Activated effector memory CD4-positive, alpha-beta T cell treated with anti-CD3 and anti-CD28 coated beads, Interleukin-2, amount 50 U/mL, for 16 hours (primary cell): ENCODE data around the gene P3H3.

Experiments
- DNase-seq: peaks from one replicate; pipeline ENCODE4 v3.0.0-alpha.2; 2020

The P3H3 gene

DNA sequence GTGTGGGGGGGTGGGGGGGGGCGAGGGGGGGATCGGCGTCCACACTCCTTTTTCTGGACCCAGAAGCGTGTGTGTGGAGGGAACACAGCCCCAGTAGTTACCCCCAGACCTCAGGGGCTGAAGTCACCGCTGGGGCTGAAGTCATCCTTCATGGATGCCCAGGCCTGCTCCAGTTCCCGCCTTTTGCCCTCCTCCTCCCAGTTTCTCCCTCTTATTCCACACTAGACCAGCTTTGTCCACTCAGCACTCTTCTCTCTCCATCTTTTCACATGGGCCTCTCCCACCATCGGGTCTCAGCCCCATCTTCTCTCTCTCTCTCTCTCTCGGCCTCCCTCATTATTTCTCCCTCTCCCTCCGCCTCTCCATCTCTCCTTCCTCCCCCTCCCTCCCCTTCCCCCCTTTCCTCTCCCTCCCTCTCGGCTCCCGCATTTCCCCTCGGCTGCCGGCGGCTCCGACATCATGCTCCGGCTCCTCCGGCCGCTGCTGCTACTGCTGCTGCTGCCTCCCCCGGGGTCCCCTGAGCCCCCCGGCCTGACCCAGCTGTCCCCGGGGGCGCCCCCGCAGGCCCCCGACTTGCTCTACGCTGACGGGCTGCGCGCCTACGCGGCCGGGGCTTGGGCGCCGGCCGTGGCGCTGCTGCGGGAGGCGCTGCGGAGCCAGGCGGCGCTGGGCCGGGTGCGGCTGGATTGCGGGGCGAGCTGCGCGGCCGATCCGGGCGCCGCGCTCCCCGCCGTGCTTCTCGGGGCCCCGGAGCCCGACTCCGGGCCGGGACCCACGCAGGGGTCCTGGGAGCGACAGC, at the start of gene P3H3:
Gene P3H3 (plus strand): TSS at position 426 of the 799 bp plus-strand sequence. CDS start 34 bp downstream, at position 460.
- no peak for DNase-seq

DNA sequence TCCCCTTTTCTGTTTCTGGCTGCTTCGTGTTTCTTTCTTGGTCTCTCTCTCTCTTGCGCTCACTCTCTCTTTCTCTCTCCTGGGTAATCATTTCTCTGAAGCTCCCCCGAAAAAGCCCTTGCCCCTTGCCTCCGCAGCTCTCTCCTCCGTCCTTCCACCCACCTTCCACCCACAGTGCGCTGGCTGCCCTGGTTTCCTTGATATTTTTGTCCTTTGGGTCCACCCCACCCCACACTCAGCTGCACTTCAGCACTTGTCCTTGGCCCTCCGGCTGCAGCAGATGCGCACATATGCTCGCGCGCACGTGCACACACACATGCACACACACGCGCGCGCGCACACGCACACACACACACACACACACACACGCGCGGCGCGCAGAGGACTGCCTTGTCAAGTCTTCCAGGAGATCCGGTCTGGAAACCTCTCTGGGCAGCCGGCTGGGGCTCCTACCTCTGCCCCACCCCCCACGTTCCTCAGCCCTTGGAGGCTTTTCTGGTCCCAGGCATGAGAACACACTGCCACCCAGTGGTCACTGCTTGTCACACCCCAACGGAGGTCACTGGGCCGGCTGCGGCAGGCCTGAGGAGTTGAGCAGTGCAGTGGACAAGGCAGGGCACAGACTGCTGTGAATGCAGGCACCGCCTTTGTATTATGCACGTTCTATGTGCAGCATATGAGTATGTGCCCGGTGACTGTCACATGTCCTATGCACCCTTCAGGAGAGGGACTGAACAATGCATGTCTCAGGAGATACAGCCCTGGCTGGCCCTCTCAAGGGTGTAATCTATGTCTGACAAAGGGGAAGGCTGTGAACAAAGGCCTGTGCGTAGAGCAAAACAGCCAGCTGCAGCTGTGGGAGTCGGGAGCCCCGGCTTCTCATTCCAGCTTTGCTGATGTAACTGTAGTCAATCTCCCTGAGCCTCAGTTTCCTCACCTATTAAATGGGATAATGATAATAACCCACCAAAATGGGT, 49.3 kb upstream of the P3H3 start:
- peak; percentile 95 for DNase-seq

- no peak for DNase-seq
These were observed 48.3 kb upstream of the P3H3 start for GRCh38 chr12:6779708-6780432.

DNA sequence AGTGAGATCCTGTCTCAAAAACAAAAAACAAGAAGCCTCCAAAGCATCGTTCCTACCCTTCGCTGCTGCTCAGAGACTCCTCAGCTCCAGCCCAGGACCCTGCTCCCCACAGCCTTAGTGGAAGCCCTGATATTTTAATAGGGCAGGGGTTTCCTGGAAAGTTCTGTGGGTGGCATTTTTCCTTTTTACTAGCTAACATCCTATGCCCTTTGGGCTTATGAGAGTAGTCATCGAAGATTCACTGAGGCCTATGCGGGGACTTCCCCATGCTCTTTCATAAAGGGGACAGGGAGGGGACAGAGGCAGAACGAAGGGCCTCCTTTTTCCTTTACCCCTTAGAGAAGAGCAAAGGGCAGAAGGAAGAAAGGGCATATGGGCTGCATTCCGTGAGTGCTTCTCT, 47.6 kb upstream of the P3H3 start:
- DNase-seq = no peak

DNA sequence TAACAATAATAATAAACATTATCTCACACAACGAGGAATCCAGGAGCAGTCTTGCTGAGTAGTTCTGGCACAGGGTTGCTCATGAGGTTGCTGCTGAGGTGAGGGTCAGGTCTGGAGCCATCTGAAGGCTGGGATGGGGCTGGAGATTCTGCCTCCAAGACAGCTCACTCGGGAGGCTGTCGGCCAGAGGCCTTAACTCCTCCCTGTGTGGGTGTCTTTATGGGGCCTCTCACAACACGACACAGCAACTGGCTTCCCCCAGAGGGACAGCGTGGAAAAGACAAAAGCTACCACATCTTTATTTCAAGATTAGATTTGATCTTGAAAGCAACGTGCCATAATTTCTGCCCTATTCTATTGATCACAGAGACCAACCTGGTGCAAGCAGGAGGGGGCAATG, 46.1 kb upstream of the P3H3 start:
- DNase-seq = no peak

DNA sequence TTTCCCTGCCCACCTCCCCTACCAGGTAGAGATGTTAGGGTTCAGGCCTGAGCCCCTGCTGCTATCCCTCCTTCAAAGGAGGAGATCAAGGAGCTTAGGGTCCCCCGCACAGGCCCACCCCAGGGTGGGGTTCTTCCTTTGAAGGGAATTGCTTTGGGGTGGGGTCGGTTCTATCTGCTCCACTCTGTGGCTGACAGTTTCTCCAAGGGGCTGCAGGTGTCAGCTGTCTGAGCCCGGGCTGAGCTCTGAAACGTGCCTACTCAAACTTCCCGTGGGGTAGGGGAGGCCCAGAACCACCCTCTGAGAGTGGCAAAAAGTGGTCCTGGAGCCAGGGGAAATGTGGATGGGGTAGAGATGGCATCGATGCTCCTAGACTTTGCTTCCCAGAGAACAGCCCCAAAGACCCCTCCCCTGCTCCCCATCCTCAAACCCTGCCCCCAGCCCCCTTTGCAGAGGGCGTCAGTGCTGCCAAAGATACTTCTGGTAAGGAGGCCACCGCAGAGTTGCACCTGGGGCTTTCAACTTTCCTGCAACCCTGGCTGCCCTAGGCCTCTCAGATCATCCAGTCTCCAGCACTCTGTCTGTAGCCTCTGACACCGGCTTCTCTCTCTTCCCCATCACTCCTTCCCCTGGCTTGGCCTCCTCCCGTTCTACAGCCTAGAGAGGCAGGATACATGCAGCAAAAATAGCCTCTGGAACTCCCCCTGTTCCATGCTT, 45.2 kb upstream of the P3H3 start:
- DNase-seq = no peak

DNA sequence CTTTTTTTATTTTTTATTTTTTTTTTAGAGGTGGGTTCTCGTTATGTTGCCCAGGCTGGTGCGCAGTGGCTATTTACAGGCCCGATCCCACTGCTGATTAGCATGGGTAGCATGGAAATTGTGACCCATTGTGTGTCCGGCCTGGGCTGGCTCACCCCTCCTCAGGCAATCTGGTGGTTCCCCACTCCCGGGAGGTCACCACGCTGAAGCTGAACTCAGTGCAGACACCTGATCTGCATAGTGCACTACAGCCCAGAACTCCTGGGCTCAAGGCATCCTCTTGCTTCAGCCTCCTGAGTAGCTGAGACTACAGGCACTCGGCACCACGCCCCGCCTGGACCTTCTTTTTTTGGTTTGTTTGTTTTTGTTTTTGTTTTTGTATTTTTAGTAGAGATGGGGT, 44.4 kb upstream of the P3H3 start:
- DNase-seq = no peak

DNA sequence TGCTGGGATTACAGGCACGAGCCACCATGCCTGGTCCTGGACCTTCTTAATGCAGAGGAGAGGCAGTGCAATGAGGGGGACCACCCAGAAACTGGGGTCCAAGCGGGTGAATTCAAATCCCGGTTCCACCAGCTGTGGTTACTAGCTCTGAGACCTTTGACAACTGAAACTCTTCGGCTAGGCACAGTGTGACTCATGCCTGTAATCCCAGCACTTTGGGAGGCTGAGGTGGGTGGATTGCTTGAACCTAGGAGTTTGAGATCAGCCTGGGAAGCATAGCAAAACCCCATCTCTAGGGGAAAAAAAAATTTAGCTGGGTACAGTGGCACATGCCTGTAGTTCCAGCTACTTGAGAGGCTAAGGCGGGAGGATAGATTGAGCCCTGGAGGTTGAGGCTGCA, 43.9 kb upstream of the P3H3 start:
- DNase-seq = no peak

- DNase-seq = no peak
These were observed 43.4 kb upstream of the P3H3 start for GRCh38 chr12:6784761-6785160.

- no peak for DNase-seq
These were observed 41.7 kb upstream of the P3H3 start for GRCh38 chr12:6786416-6787094.

DNA sequence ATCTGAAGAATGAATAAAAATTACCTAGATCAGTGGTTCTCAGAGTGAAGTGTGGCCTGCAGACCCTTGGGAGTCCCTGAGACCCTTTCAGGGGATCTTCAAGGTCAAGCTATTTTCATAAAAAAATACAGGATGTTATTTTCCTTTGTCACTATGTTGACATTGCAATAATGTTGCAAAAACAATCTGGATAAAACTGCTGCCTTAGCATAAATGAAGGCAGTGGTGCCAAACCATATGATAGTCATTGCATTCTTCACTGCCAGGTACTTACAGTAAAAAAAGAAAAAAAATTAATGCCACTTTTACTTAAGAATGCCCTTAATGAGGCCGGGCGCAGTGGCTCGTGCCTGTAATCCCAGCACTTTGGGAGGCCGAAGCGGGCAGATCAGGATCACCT, 40.9 kb upstream of the P3H3 start:
- no peak for DNase-seq

DNA sequence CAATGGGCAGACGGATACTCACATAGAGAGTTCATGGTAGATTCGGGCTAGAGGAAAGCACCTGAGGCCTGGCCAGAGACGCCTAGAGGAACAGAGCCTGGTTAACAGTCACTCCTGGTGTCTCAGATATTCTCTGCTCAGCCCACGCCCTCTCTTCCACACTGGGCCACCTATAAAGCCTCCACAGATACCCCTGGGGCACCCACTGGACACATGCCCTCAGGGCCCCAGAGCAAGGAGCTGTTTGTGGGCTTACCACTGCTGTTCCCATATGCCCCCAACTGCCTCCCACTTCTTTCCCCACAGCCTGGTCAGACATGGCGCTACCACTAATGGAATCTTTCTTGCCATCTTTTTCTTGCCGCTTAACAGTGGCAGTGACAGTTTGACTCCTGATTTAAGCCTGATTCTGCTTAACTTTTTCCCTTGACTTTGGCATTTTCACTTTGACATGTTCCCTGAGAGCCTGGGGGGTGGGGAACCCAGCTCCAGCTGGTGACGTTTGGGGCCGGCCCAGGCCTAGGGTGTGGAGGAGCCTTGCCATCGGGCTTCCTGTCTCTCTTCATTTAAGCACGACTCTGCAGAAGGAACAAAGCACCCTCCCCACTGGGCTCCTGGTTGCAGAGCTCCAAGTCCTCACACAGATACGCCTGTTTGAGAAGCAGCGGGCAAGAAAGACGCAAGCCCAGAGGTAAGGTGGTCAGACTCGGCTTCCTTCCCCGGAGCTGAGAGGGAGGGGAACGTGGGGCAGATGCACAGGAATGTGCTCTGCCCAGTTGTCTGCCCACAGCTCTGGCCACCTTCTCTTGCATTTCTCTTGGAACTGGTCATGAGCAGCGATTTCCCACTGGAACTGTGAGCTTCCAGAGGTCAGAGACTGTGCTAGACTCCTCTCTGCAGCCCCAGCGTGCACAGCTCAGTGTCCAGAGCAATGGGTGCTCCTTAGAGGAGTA, 39.0 kb upstream of the P3H3 start, which contains the start of gene CD4:
Gene CD4 (plus strand): TSS at position 557 of the 953 bp plus-strand sequence. CDS start 10,611 bp downstream, outside the sequence.
- peak; percentile 90 for DNase-seq

DNA sequence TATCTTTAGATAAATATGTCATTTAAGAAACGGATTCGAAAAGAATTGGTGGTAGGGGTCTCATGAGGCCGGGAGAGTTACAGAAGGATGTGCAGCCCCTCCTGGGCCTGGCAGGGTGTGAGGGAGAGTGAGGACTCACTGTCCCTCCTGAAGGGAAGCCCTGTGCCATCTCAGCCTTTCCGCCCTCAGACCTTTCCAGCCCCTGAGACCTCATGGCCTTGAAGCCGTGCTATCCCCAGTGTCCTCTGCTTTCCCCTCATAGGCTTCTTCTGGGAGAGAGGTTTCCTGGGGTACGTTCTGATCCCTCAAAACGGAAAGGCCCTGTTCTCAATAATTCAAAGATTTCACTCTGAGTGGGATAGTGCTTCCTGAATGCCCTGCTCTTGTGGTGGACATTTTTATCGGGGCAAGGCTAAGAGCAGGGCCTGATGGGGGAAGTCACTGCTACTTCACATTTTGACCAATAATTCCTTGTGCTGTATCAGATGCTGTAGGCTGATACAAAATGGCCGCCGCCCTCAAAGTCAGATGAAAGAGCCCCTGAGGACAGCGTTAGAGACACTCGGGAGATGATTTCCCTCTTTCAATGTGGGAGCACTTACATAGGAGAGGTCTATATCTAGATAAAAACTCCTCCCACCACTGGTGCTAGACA, 37.6 kb upstream of the P3H3 start:
- DNase-seq = peak; percentile 83

GRCh38 chr12:6791931-6792520, 36.2 kb upstream of the P3H3 start:
- peak; percentile 73 for DNase-seq

DNA sequence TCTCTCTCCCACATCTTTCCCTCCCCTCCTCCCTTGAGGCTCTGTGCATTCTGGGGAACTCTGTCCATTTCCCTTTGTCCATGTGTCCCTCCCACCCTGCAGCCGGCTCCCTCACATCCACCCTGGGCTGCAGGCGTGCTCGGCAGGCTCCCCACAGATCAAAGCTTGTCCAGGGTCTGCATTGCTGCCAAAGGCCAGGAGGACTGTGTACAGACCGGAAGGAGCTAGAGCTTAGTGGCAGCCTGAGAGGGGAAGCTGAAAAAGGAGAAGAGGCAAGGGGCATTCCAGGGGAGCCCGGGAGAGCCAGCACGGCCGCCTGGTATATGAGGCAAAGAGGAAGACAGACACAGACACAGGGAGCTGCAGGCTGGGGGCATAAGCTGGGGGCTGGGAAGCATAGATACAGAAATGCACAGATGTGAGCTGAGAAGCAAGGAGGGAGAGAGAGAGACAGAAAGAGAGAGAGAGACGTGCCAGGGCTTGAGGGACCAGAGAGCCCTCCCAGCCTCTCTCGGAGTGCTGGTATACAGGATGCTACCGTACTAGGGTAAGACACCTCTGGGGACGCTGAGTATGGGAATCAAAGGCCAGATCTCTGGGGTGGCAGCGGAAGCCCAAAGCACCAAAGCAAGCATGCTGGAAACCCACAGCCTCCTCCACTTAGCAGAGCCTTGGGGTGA, 35.5 kb upstream of the P3H3 start:
- DNase-seq = peak; percentile 75

- DNase-seq = no peak
These were observed 33.1 kb upstream of the P3H3 start for GRCh38 chr12:6795088-6795487.

GRCh38 chr12:6796576-6796975, 31.6 kb upstream of the P3H3 start:
- DNase-seq = no peak

DNA sequence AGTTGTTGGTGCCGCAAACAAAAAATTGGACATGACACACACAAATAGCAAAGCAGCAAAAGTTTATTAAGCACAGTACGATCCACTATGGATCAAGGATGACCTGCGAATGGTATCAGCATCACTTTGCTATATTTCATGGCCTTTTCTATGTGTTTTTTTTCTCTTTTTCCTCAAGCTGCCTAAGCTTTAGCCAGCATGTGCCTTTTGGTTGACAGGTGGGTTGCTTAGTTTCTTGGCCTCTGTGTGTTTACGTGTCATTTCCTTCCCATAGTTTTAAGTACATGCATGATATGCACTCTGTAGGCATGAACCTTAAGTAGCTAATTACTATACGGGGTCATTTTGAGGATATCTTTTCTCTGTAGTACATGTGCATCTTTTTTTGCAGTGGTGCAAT, 29.1 kb upstream of the P3H3 start:
- no peak for DNase-seq

DNA sequence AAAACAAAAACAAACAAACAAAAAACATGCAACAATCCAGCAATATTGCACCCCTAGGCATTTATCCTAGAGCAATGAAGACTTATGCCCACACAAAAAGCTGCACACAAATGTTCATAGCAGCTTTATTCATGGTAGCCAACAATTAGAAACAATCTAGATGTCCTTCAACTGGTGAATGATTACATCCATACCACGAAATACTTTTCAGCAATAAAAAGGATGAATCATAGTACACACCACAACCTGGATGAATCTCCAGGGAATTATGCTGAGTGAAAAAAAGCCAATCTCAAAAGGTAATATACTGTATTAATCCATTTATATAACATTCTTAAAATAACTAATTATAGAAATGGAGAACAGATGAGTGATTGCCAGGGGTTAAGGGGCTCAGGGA, 21.0 kb upstream of the P3H3 start:
- DNase-seq = no peak
